GM23338 (cell line): Measurements from ENCODE around the gene CCL20.

Experiments used
- CREB1 ChIP-seq: fragments of 250-450 bp; sonication (Bioruptor Pico); IDR thresholded peaks from 2 replicates; pipeline ENCODE4 v1.5.0; 2020; ENCODE audit warnings: low read depth, mild to moderate bottlenecking, moderate library complexity
- EZH2 ChIP-seq: fragments of 200-600 bp; sonication (generic); IDR thresholded peaks from one replicate; pipeline ENCODE4 v1.8.0; 2017; ENCODE audit warnings: antibody characterized with exemption, mild to moderate bottlenecking, low read depth; ENCODE audit not compliant: unreplicated experiment
- EZH2phosphoT487 ChIP-seq: fragments of 200-600 bp; sonication (generic); IDR thresholded peaks from one replicate; pipeline ENCODE4 v1.8.1; 2018; ENCODE audit warnings: antibody characterized with exemption; ENCODE audit not compliant: unreplicated experiment
- NANOG ChIP-seq: IDR thresholded peaks from 2 replicates; pipeline ENCODE4 v1.6.1; 2016; ENCODE audit warnings: antibody characterized with exemption, borderline replicate concordance
- POLR2AphosphoS5 ChIP-seq: IDR thresholded peaks from 2 replicates; pipeline ENCODE4 v1.6.1; 2016; ENCODE audit warnings: antibody characterized with exemption, low read depth
- ZNF331 ChIP-seq: fragments of 250-450 bp; sonication (Bioruptor Pico); IDR thresholded peaks from 2 replicates; pipeline ENCODE4 v1.5.0; 2020; ENCODE audit warnings: low read depth, mild to moderate bottlenecking, moderate library complexity
- ZNF462 ChIP-seq: fragments of 250-450 bp; sonication (Bioruptor Pico); IDR thresholded peaks from 2 replicates; pipeline ENCODE4 v1.5.0; 2020; ENCODE audit warnings: mild to moderate bottlenecking, moderate library complexity
- TF ChIP-seq, protein P1 (sequence below), 2 experiments: fragments of 200-600 bp in 1 of 2; sonication (generic) in 1 of 2; conservative IDR thresholded peaks; 2 replicates each; pipeline versions ENCODE4 v1.5.1 to v1.6.1; 2016 to 2017; ENCODE audit warnings: antibody characterized with exemption in 2 of 2, low read depth in 2 of 2, mild to moderate bottlenecking in 2 of 2, moderate library complexity in 1 of 2
- TF ChIP-seq, protein P2 (sequence below): IDR thresholded peaks from one replicate; pipeline ENCODE4 v1.6.1; 2018; ENCODE audit warnings: antibody characterized with exemption; ENCODE audit not compliant: unreplicated experiment
- TF ChIP-seq, protein P3 (sequence below): IDR thresholded peaks from 2 replicates; pipeline ENCODE4 v1.6.1; 2016; ENCODE audit warnings: antibody characterized with exemption

DNA sequence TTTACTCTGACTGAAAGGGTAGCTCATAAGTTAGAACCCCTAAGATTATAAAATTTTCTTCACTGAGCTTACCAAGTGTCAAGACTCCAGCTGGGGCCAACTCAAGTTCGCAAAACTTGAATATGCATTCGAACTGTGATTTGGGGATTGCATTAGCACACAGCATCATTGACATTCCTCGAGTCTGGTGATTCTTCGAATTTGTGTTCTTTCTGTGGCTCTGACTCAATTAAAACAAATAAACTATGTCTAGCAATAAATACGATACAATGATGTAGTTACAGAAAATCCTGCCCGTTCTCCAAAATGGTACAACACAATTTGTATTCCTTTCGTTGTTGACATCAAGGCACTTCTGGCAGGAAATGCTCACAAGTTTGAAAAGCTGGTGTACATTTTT, 11.1 kb downstream of the CCL20 start:
- TF ChIP-seq, protein P1, sequence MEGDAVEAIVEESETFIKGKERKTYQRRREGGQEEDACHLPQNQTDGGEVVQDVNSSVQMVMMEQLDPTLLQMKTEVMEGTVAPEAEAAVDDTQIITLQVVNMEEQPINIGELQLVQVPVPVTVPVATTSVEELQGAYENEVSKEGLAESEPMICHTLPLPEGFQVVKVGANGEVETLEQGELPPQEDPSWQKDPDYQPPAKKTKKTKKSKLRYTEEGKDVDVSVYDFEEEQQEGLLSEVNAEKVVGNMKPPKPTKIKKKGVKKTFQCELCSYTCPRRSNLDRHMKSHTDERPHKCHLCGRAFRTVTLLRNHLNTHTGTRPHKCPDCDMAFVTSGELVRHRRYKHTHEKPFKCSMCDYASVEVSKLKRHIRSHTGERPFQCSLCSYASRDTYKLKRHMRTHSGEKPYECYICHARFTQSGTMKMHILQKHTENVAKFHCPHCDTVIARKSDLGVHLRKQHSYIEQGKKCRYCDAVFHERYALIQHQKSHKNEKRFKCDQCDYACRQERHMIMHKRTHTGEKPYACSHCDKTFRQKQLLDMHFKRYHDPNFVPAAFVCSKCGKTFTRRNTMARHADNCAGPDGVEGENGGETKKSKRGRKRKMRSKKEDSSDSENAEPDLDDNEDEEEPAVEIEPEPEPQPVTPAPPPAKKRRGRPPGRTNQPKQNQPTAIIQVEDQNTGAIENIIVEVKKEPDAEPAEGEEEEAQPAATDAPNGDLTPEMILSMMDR (conservative IDR thresholded peaks at IDR 0.05; ENCODE audit: low read depth in 2 of 2): no peak
- no peak for TF ChIP-seq EZH2
- TF ChIP-seq, protein P2, sequence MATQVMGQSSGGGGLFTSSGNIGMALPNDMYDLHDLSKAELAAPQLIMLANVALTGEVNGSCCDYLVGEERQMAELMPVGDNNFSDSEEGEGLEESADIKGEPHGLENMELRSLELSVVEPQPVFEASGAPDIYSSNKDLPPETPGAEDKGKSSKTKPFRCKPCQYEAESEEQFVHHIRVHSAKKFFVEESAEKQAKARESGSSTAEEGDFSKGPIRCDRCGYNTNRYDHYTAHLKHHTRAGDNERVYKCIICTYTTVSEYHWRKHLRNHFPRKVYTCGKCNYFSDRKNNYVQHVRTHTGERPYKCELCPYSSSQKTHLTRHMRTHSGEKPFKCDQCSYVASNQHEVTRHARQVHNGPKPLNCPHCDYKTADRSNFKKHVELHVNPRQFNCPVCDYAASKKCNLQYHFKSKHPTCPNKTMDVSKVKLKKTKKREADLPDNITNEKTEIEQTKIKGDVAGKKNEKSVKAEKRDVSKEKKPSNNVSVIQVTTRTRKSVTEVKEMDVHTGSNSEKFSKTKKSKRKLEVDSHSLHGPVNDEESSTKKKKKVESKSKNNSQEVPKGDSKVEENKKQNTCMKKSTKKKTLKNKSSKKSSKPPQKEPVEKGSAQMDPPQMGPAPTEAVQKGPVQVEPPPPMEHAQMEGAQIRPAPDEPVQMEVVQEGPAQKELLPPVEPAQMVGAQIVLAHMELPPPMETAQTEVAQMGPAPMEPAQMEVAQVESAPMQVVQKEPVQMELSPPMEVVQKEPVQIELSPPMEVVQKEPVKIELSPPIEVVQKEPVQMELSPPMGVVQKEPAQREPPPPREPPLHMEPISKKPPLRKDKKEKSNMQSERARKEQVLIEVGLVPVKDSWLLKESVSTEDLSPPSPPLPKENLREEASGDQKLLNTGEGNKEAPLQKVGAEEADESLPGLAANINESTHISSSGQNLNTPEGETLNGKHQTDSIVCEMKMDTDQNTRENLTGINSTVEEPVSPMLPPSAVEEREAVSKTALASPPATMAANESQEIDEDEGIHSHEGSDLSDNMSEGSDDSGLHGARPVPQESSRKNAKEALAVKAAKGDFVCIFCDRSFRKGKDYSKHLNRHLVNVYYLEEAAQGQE: no peak
- no peak for TF ChIP-seq POLR2AphosphoS5
- no peak for TF ChIP-seq CREB1 (CRISPR knock-in tag)
- no peak for TF ChIP-seq ZNF331 (CRISPR knock-in tag)
- no peak for TF ChIP-seq EZH2phosphoT487
- TF ChIP-seq NANOG: no peak
- TF ChIP-seq ZNF462 (CRISPR knock-in tag): no peak
- TF ChIP-seq, protein P3, sequence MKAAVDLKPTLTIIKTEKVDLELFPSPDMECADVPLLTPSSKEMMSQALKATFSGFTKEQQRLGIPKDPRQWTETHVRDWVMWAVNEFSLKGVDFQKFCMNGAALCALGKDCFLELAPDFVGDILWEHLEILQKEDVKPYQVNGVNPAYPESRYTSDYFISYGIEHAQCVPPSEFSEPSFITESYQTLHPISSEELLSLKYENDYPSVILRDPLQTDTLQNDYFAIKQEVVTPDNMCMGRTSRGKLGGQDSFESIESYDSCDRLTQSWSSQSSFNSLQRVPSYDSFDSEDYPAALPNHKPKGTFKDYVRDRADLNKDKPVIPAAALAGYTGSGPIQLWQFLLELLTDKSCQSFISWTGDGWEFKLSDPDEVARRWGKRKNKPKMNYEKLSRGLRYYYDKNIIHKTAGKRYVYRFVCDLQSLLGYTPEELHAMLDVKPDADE: no peak
